NCI-H2171 treated with DMSO at 0.1 percent for 48 hours (cell line): Measurements from ENCODE around the gene UTS2R.

Experiments
- DNase-seq: peaks from one replicate; lab custom pipeline; 2025; lab: John Stamatoyannopoulos, UW

UTS2R gene

DNA sequence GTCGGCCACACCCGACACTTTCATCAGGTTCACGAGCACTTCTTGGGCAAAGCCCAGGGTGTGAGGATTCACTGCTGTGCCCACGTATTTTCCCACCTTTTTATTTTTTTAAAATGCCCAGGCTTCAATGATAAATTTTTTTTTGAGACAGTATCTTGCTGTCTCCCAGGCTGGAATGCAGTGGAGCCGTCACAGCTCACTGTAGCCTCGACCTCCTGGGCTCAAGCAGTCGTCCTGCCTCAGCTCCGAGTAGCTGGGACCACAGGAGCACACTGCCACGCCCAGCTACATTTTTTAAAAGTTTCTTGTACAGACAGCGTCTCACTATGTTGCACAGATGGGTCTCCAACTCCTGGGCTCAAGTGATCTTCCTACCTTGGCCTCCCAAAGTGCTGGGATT lies 17.8 kb downstream of the UTS2R start:
- peak; percentile 72 for DNase-seq

DNA sequence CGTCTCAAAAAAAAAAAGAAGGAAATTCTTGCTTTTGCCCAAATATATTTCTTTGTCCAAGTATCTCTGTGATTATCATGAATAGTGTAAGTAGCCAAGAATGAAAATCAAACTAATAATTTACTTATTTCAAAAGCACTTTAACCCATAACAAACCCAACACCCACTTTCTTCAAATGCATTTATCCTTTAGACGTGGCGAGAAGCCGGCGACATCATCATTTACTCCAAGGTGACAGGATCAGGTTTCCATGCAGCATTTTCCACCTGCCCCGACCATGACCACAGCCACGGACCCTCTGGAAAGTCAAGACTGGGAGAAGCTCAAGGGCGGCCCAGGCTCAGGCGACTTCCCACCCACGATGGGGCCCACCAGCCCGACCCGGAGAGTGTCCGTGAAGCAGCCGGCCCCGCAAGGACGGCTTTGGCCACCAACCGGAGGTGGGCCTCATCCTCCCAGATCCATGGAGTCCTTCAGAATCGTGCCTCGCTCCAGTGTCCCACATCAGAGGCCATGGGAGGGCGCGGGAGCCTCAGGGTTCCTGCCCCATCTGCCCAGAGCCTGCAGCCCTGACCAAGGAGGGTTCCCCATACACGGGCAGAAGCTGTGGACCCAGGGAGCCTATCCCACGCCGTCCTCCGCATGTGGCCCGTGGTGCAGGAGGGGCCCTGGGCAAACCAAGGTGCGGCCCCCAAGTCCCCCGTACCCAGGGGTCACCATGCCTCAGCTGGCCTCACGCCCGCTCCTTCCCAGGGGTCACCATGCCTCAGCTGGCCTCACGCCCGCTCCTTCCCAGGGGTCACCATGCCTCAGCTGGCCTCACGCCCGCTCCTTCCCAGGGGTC lies 18.7 kb downstream of the UTS2R start:
- DNase-seq, result peak; percentile 14

DNA sequence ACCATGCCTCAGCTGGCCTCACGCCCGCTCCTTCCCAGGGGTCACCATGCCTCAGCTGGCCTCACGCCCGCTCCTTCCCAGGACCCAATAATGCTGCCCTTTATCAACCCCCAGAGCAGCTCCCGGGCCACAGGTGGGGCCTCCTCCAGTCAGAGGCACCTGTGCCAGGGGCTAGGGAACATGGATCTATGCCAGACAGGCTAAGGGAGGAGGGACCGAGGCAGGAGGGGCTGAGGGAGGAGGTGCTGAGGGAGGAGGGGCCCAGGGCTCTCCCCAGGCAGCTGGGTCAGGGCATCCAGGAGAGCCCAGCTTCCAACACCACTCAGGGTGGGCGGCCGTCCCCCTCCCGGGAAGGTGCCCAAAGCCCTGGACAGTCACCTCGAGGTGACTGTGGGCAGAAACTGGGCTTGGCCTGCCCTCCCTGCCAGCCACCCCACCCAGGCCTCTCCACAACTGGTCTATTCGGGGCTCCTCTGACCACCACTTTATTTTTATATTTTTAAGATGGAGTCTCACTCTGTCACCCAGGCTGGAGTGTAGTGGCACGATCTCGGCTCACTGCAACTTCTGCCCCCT lies 19.4 kb downstream of the UTS2R start:
- peak; percentile 18 for DNase-seq

DNA sequence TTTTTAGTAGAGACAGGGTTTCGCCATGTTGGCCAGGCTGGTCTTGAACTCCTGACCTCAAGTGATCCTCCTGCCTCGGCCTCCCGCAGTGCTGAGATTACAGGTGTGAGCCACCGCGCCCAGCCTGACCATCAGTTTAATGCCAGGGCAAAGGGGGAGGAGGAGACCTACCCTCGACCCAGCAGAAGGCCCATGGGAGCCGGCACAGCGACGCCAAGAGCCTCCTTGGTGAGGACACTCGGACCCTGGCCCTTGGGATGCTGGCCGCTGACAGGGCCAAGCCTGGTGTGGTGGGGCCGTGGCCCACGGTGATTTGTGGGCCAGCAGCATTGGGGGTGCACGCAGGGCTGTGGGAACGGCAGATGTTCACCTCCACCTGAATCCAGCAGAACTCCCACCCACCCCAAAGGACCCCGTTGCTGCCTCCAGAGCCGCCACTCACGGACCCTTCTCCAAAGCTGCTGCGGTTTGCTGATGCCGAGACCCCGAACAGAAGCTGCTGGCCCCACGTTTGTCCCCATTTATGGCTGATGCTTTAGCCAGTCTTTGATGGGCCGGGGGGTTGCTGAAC lies 20.0 kb downstream of the UTS2R start:
- DNase-seq, result no peak

DNA sequence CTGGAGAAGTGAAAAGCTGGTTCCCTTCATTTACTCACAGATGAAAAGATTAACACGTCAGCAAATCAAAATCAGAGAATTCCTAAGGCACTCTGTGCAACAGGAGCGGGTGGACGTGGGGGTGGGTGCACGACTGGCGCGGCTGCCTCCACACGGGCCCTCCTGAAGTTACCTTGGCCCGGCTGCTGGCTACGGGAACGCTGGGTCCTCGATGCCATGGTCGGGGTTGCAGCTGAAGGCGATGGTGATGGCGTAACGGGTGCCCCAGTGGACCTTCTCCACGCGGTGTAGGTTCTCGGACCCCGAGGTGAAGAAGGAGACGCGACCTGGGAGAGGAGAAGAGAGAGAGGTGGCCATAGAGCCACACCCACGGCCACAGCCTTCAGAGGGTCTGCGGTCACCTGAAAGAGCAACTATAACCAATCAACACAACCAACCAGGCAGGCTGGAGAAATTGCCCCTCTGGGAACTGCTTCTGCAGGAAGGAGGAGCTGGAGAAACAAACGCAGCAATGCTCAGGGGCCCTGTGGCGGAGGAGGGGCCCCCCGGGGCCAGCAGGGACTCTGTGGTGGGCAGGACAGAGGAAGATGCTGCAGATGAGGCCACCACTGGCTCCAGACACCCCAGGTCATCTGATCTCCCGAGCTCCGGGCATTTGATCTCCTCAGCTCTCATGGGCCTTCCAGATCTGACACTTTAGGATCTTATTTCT lies 20.8 kb downstream of the UTS2R start:
- DNase-seq, result no peak

DNA sequence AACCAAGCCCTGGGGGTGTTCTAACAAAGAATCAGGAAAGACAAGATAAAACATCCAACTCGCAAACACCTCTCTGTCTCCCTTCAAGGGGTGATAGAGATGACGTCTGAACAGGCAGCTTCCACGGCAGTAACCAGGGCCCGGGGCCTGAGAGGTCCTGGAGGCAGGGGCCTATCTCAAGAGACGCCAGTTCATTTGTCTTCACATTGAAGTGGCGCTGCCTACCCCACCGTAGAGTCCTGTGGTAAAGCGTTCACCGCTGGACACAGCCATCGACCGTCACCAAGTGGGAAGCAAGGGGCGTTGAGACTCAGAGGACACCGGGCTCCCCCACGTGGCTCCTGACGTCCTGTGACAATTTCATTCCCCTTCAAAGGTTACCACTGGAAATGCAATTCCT lies 21.4 kb downstream of the UTS2R start:
- DNase-seq, result no peak

- peak; percentile 12 for DNase-seq
Measured at GRCh38 chr17:82394278-82394677, 22.7 kb downstream of the UTS2R start.

GRCh38 chr17:82396601-82397435 lies 25.3 kb downstream of the UTS2R start:
- DNase-seq, result no peak

DNA sequence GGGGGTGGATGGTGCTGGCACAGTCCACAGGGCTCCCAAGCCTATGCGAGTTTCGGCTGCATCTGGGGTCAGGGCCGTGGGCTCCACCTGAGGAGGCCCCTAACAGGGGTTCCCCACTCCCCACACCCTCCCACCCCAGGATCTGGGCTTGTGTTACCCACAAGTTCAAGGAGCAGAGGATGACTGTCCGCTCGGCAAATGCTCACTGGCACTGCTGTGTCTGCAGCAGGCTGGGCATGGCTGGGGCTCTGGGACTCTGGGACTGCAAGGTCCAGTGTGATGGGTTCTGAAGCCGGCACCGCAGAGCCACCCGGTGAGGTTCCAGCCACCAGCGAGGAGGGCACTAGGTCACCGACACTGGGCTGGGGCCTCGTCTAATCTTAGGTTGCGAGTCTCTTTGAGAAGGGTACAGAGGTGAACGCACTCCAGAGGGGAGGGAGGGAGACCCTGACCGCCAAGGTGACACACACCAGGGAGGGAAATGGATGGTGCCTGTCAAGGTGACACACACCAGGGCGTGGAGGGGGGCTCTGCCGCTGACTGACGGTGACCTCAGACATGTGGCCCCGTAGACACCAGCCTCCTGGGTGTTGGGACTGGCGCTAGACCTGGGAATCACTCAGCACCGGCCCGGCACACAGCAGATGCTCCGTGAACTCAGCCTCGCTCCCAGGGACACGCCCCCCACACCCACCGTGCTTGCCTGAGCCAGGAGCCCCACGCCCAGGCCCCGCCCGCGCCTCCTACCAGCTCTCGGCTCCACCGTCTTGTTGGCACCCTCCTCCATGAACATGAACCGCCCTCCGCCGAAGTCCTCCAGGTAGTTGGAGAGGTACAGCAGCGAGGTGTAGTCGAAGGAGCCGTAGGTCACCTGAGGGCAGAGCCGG lies 26.1 kb downstream of the UTS2R start:
- peak; percentile 34 for DNase-seq

- peak; percentile 84 for DNase-seq
Measured at GRCh38 chr17:82399041-82399441, 27.5 kb downstream of the UTS2R start.

DNA sequence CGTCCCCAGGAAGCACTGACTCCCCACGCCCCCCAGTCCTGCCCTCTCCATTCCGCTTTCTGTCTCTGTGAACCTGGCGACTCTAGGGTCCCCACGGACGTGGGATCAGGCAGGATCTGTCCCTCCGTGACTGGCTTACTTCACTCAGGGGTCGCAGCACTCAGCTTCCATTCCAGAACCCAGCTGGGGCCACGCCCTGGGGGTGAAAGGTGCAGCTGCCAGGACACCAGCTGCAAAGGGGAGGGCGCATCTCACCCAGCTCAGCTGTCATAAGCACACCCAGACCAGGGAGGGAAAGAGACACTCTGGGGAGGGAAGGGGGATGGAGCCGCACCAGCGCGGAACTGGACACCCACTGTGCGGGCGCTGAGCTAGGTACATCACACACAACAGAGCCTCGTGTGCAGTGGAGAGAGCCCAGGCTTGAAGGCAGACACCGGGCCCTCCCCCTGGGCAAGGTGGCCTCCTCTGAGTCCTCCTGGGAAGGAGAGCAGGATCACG lies 28.1 kb downstream of the UTS2R start:
- DNase-seq, result peak; percentile 66

GRCh38 chr17:82400206-82400605 lies 28.6 kb downstream of the UTS2R start:
- DNase-seq, result peak; percentile 20

DNA sequence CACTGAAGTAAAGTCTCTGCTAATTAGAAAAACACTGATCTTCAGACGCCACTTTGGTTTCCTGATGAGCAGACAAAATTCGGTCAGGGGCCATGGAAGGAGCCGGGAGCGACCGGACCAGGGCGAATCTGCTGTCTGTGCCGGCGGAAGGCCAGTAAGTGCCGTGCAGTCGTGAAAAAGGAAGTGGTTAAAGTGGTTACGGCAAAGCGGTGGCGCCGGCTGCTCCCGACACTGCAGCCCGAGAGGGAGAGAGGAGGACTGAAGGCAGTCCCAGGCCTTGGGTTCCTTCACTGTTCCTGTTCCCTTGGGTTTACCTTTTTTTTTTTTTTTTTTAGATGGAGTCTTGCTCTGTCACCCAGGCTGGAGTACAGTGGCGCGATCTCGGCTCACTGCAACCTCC lies 29.3 kb downstream of the UTS2R start:
- DNase-seq, result no peak

DNA sequence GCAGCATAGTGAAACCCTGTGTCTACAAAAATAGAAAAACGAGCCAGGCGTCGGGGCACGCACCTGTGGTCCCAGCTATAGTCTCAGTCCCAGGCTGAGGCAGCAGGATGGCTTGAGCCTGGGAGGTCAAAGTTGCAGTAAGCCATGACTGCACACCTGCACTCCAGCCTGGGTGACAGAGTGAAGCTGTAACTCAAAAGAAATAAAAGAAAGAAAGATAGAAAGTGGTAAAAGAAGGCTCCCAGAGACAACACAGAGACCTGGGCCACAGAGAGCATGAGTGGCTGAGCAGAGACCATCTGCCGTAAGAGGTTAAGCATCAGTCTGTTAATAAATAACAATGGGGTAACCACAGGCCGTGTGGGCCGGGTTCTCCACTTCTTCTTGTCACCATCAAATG lies 31.3 kb downstream of the UTS2R start:
- DNase-seq, result no peak

GRCh38 chr17:82403662-82404660 lies 32.4 kb downstream of the UTS2R start:
- no peak for DNase-seq

DNA sequence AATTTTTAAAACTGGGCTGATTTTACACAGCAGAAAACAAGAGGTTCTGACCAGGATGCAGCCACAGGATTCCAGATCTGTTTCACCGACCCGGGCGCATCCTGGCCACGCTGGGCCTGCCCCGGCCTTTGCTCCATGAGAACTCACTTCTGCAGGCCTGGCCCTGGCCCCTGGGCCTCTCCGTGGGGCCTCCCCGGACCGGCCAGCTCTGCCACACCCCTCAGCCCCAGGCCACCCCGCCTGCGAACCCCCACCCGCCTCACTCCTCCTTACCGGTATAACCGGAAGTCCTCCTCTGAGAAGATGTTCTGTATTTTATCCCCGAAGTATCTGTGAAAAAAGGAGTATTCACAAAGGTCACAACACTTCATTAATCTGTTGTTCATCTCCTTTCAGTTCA lies 33.5 kb downstream of the UTS2R start:
- no peak for DNase-seq

DNA sequence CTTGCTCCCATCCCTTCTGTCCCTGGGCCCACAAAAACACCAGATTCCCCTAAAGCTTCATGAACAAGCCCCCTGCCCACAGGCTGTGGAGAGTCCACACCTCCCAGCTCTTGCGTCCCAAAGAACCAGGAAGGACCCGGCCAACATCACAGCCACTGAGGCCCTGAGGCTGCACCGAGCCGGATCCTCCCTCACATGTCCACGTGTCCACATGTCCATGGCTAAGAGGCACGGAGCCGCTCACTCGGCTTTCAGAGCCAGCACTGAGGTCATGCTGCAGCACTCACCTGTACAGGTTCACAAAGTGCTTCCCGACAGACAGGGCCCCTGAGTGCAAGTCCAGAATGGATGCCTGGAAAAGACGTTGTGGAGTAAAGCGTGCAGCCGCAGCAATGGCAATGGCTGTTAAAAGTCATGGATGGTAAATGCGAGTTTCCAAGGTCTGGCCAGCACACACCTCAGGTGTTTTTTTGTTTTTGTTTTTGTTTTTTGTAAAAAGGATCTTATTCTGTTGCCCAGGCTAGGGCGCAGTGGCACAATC lies 34.6 kb downstream of the UTS2R start:
- DNase-seq, result no peak

DNA sequence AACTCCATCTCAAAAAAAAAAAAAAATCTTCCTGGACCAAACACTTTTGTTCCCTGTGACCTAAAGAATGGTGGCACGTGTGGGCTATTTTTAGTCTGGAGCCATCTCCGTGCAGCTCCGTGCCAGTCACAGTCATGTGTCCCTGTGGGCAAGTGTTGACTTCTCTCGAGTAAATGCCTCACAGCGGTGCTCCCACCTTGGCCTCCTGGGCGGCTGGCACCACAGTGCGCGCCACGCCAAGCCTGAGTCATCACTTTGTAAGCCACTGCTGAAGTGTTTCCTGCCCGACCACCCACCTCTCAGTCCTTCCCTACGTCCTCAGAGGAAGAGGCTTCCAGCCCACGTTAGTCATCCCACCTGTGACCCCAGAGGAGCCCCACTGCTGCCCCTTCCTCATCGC lies 35.7 kb downstream of the UTS2R start:
- DNase-seq, result no peak

- DNase-seq, result no peak
Measured at GRCh38 chr17:82408288-82408937, 36.8 kb downstream of the UTS2R start.
